Measurements from ENCODE around the gene FAM117A.
"Not testable (repeated sequence)": the region's sequence is repeated elsewhere in the genome, so short reads cannot be mapped to it uniquely, and the experiment has no call there.

The FAM117A gene

GRCh38 chr17:49764559-49765180 is 739 bp upstream of the FAM117A start:
- in situ Hi-C loops (cut with MboI; ENCODE audit: low sequenced_read_pairs), result no loop called here

DNA sequence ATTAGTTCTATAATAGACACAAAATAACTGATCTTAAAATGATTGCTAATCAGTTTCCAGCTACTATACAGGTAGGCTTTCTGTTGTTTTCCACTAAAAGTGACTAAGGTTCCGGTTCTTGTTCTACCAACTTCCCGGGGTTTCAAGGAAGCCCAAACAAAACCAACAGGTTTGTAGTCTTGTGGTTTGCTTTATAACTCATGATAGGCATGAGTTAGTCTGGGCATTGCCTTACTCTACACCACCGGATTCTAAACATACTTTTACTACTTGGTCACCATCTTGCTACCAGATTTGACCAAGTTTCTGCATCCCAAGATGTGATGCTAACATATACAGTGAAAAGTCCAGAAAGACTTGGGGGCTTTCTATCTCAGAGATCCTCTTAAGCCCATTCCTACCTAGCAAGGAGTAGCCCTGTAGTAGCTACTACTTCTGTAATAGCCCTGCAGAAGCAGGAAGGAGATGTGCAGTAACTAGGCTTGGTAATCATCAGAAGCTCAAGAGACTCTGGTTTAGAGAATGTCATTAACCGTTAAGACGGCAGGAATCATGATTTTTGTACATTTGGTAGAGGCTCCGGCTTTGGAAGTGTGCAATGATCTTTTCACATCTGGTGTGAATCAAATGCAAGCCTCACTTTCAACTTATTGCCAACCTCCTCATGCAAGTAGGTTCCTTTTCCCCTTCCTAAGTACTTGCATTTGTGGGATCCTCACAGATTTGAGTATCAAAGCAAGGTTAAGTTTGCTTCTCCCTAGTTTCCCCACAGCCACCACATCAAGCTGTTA is 1.6 kb downstream of the FAM117A start:
- in situ Hi-C loops (cut with MboI; ENCODE audit: low sequenced_read_pairs), result no loop called here

DNA sequence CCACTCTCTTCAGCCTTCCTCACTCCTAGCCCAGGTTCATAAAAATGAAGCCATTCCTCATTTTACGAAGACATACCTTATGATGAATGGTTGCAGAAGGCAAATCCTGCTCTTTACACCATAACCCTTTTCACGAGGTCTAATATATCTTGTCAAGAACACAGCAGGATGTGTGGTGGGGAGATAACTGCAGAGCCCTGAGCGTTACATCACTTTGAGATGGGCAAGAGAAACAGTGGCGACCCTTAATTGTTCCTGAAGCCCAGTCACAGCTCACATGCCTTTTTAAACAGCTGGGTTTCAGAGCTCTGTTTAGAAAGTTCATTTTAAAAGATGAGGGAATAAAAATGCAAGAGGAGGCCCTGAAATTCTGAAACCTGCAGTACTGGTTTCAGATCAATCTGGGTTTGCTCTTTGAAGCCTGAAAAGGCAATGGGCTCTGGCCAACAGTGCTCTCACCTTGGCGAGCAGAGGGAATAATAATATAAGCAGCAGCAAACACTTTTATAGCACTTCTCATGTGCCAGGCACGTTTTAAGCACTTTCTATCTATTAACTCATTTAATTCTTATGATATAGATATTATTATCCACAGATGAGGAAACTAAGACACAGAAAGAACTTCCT is 2.9 kb downstream of the FAM117A start:
- in situ Hi-C loops (cut with MboI; ENCODE audit: low sequenced_read_pairs), result no loop called here

DNA sequence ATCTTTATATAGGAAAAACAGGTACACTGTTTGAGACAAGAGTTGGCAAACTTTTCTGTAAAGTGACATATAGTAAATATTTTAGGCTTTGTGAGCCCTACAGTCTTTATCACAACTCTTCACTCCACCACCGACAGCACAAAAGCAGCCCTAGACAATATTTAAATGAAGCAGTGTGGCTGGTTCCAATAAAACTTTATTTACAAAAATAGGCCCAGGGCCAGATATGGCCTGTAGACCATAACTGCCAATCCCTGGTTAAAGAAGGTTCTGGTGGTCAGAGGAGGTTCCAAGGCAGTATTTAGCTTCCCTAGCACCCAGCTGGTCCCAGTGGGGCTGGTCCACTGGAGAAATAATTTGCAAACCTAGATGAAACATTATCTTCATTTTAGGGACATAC is 3.6 kb downstream of the FAM117A start:
- in situ Hi-C loops (cut with MboI; ENCODE audit: low sequenced_read_pairs), result no loop called here

DNA sequence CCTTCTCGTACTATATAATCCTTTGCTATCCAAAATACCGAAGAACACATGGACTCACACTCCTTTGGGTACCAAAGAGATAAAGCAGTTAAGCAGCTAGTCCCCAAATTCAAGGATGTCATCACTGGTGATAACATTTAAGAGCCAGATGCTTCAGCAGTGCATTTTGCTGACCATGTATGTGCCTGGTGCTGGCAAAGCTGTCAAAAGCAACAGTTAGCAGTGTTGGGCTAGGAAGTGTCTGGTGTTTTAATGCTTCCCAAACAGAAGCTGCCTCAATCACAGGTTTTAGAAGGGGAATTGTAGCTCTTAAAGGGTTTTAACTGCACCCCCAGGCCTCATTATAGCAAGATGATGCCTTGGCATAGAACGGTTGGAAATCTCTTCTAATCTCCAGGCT is 4.7 kb downstream of the FAM117A start:
- in situ Hi-C loops (cut with MboI; ENCODE audit: low sequenced_read_pairs), result no loop called here

DNA sequence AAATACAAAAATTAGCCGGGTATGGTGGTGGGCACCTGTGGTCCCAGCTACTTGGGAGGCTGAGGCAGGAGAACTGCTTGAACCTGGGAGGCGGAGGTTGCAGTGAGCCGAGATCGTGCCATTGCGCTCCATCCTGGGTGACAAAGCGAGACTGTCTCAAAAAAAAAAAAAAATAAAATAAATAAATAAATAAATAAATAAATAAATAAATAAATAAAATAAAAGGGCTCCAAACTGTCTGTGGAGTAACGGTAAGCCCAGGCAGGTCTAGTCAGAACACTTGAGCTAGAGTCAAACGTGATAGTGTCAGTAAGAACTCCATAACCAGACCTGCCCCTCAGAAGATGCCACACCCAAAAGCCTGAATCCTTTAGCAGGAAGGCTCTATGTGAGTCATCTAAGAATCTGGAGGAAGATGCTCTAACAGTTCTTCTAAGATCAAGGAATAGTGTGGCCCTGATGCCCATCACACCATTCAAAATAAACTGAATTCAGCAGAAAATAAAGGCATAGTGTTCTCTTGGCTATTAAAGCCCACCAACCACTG is 5.4 kb downstream of the FAM117A start:
- in situ Hi-C loops (cut with MboI; ENCODE audit: low sequenced_read_pairs), result not testable (repeated sequence)

DNA sequence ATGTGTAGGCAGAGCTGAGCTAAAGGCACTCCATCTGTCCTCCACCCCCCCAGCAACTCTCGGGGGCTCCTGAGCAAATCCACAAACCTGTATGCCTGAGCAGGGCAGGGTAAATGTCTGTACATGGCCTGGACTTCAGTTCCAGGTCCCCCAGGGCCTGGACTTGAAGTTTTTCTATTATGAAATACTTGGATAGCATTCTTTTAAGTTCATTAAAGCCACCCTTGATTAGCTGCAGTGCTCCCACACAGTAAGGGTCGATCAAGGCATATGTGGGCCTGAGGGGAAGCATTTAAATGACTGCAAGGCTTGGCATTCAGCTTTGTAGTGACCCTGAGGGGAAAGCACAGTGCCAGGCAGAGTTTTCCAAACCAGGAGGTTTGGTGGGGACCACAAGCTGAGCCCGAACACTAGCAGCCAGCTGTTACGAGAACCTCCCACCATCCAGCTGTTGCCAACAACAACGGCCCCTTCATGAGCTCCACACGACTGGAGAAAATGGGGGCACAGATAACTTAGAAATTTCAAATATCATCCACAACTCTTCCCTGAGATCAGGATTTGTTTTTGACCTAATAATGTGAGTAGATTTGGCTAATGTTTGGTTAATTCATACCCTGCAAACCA is 6.7 kb downstream of the FAM117A start:
- in situ Hi-C loops (cut with MboI; ENCODE audit: low sequenced_read_pairs), result no loop called here

DNA sequence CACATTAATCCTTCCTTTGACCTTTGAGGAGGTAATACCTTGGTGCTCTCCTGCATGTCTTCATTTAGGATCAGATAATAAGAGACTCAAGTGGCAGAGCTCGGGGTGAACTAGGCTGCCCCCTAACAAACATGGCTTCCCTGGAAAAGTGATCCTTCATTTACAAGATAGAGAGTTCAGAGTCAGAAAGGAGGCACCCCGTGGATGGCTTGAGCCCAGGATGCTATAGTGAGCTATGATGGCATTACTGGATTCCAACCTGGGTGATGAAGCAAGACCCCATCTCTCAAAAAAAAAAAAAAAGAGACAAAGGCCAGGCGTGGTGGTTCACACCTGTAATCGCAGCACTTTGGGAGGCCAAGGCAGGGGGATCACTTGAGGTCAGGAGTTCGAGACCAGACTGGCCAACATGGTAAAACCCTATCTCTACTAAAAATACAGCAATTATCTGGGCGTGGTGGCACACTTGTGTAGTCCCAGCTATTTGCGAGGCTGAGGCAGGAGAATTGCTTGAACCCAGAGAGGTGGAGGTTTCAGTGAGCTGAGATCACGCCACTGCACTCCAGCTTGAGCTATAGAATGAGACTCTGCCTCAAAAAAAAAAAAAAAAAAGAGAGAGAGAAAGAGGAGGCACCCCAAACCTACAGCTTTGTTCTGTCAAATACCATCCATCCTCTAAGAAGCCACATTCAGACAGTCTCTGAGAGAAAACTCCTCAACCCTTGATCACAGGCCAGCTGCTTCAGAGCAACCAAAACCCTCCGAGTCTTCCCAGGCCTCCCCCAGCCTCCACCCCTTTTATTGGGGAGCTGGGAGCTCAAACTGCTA is 7.4 kb downstream of the FAM117A start:
- in situ Hi-C loops (cut with MboI; ENCODE audit: low sequenced_read_pairs), result no loop called here

- in situ Hi-C loops (cut with MboI; ENCODE audit: low sequenced_read_pairs), result no loop called here
Measured at GRCh38 chr17:49755663-49756283, 8.2 kb downstream of the FAM117A start.

- in situ Hi-C loops (cut with MboI; ENCODE audit: low sequenced_read_pairs), result no loop called here
Measured at GRCh38 chr17:49753959-49754391, 10.0 kb downstream of the FAM117A start.

- in situ Hi-C loops (cut with MboI; ENCODE audit: low sequenced_read_pairs), result no loop called here
Measured at GRCh38 chr17:49752508-49752907, 11.4 kb downstream of the FAM117A start.

- in situ Hi-C loops (cut with MboI; ENCODE audit: low sequenced_read_pairs), result no loop called here
Measured at GRCh38 chr17:49749730-49750129, 14.2 kb downstream of the FAM117A start.

DNA sequence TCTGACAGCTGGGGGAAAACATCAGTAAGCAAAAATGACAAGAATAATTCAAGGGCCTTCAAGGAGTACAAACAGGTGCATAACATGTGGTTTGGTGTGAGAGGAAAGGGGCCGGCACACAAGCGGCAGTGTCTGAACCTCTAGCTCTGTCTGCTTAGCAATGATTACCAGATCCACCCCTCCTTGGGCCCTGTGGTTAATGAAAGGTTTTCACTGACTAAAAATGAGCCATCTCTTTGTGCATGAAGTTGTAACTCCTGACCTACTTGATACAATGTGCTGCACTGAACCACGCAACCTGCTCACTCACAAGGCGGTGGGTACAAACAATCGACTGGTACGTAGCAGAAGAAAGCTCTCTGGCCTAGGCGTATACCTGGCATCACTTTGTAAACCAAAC is 15.1 kb downstream of the FAM117A start:
- in situ Hi-C loops (cut with MboI; ENCODE audit: low sequenced_read_pairs), result no loop called here

- in situ Hi-C loops (cut with MboI; ENCODE audit: low sequenced_read_pairs), result no loop called here
Measured at GRCh38 chr17:49748223-49748622, 15.7 kb downstream of the FAM117A start.

DNA sequence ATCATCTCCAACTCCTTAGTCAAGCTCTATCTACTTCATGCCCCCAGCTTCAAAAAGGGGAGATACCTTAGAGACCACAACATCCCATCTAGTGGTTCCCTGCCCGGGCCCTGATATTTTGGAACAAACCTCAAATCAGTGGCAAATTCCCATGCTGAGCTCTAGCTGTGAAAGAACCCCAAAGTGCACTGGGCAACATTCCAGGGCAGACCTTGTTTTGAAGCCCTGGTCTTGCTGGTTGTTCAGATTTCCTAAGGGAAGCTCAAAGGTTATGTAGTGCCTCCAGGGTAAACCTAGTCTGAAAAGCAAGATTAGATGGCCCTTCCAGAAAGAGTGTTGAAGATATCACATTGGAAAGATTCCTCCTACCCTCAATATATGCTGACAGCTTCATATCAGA is 16.3 kb downstream of the FAM117A start:
- in situ Hi-C loops (cut with MboI; ENCODE audit: low sequenced_read_pairs), result no loop called here

DNA sequence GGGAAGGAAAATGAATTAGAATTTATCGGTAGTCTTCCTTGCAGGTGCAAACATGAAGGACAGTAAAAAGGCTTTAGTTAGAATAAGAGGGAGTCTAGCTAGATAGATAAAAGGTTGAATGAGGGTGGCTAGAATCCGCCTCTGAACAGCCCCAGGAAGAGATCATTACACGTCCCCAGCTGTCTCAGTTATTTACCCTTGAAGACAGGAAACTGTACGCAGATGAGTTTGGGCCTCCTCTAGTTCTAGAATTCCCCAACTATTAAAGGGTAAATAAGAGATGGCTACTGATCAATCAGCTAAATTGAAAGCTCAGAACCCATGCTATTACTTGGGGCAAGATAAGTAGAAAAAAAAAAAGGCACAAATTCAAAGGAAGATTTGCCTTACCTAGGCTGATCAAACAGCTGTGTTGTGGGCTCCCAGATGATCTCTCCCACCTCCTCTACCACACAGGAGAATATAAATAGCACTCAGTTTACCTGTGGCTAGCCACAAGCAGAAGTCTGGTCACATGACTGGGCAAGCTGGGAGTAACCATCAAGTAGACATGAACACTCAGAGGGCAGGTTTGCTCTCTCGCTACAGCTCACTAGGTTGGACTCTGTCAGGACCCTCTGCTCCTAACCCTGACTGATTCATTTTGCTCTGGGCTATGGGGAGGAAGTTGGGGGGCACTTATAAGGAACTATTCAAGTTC is 17.0 kb downstream of the FAM117A start:
- in situ Hi-C loops (cut with MboI; ENCODE audit: low sequenced_read_pairs), result no loop called here

DNA sequence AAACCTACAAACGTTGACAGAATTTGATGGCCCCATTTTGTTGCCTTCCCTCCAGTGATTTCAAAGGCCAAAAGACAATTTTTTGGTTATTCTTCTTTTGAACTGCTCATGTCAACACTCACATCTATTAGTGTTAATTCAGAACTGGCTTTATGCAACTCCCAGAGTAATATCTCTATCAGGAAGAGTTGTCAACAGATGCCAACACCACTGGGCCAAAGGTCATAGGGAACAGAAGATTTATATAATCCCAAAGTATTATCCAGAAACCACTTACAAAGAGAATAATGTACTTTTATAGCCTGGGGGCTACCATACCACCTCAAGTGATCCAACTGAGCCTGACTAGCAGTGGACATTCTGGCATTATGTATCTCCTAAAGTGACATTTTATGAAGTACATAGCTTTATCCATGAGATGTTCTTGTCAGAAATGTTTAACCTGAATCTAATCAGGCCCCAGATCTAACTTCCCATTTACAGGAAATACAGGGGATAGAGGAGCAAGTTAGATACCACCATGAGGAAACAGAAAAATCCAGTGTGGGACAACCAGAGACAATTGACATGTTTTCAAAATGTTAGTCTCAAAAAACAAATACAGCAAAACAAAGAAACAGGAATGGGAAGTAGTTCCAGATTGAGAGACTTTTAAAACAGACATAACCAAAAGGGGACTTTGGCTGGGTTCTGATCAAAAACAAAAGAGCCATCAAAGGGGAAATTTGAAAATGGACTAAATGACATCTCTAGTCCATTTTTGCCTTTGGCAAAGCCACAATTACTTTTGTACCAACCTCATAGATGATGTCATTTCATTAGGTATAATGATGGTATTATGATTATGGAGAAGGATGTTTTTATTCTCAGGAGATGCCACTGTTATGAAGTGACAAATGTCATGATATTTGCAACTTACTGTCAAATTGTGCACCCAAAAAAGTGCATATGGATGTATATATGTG is 18.5 kb downstream of the FAM117A start:
- in situ Hi-C loops (cut with MboI; ENCODE audit: low sequenced_read_pairs), result no loop called here

- in situ Hi-C loops (cut with MboI; ENCODE audit: low sequenced_read_pairs), result no loop called here
Measured at GRCh38 chr17:49742166-49742638, 21.7 kb downstream of the FAM117A start.
